Endothelial cell of umbilical vein (primary cell): ENCODE data around the gene RFWD3. TPM values are rescaled to one million over a fixed set of nuclear protein-coding genes. Genes with fewer than 3 reads are reported as not detected.

ENCODE experiments used
- BruUV-seq: library from RNA; stranded (reverse); fragments of 400-500 nt; replicated peaks from 2 replicates; lab custom pipeline; 2021; lab: Mats Ljungman, UMichigan
- CTCF ChIA-PET: fragments of 300-600, 350-600 bp; sonication (Branson Sonifier 250); formaldehyde crosslinking; loops from one replicate; lab custom pipeline; 2021; ENCODE audit warnings: antibody characterized with exemption, inconsistent platforms; lab: Charles Lee
- POLR2A ChIA-PET: fragments of 300-600, 350-600 bp; sonication (Branson Sonifier 250); formaldehyde crosslinking; loops from one replicate; lab custom pipeline; 2021; ENCODE audit warnings: antibody characterized with exemption, inconsistent platforms; lab: Charles Lee
- DNase-seq: peaks from one replicate; pipeline ENCODE4 v3.0.0-alpha.2; 2011; ENCODE audit warnings: low read depth, low spot score
- FAIRE-seq: peaks from 2 replicates; lab custom pipeline; 2011; peaks lifted over from hg19 to GRCh38; lab: Jason Lieb, UNC
- H2AFZ ChIP-seq: 2 replicates; pipeline ENCODE4 v1.6.0; 2012; ENCODE audit warnings: low read depth, low read length, control low read depth, inconsistent platforms
- H3K27ac ChIP-seq: 2 replicates; pipeline ENCODE4 v1.5.1; 2011; ENCODE audit warnings: low read depth, mild to moderate bottlenecking, control low read depth, low read length, moderate library complexity; ENCODE audit not compliant: insufficient read depth
- H3K27me3 ChIP-seq, 2 experiments: 2 replicates each; pipeline versions ENCODE4 v1.6.0 to v1.6.1; 2011; ENCODE audit warnings: low read length in 2 of 2, mixed read lengths in 1 of 2; ENCODE audit not compliant: control insufficient read depth in 2 of 2, insufficient read depth in 2 of 2
- H3K36me3 ChIP-seq, 2 experiments: 2 replicates in 1 of 2; 3 replicates in 1 of 2; pipeline ENCODE4 v1.5.1; 2011; ENCODE audit warnings: low read length in 2 of 2, mild to moderate bottlenecking in 1 of 2, moderate library complexity in 1 of 2; ENCODE audit not compliant: control insufficient read depth in 2 of 2, insufficient read depth in 2 of 2; ENCODE audit errors: extremely low read depth in 1 of 2
- H3K4me1 ChIP-seq: 3 replicates; pipeline ENCODE4 v1.5.1; 2011; ENCODE audit warnings: mild to moderate bottlenecking, low read length; ENCODE audit not compliant: control insufficient read depth, insufficient read depth; ENCODE audit errors: extremely low read depth
- H3K4me2 ChIP-seq: 2 replicates; pipeline ENCODE4 v1.6.1; 2011; ENCODE audit warnings: low read length, control low read depth, mixed read lengths; ENCODE audit not compliant: insufficient read depth
- H3K4me3 ChIP-seq, 3 experiments: fragments of 200-600 bp in 1 of 3; sonication (generic), shearing (Covaris generic) in 1 of 3; replicated peaks in 1 of 3; 2 replicates each; pipeline ENCODE4 v1.5.1; 2011 to 2016; ENCODE audit warnings: control low read depth in 3 of 3, low read length in 3 of 3, mild to moderate bottlenecking in 2 of 3, inconsistent platforms in 1 of 3, low read depth in 1 of 3, moderate library complexity in 1 of 3; ENCODE audit not compliant: insufficient read depth in 1 of 3
- H3K79me2 ChIP-seq: 2 replicates; pipeline ENCODE4 v1.6.0; 2012; ENCODE audit warnings: low read length, inconsistent platforms; ENCODE audit not compliant: control insufficient read depth, insufficient read depth
- H3K9ac ChIP-seq: replicated peaks from 2 replicates; pipeline ENCODE3; 2011; ENCODE audit warnings: low read length, control low read depth; ENCODE audit not compliant: insufficient read depth; ENCODE audit errors: extremely low read depth
- H3K9me1 ChIP-seq: replicated peaks from 3 replicates; pipeline ENCODE4 v1.6.0; 2011; ENCODE audit warnings: mild to moderate bottlenecking, low read length; ENCODE audit not compliant: control insufficient read depth, insufficient read depth; ENCODE audit errors: extremely low read depth
- H3K9me3 ChIP-seq: replicated peaks from 2 replicates; pipeline ENCODE4 v1.5.1; 2012; ENCODE audit warnings: low read length, inconsistent platforms; ENCODE audit not compliant: control insufficient read depth, insufficient read depth
- H4K20me1 ChIP-seq: replicated peaks from 2 replicates; pipeline ENCODE3; 2011; ENCODE audit warnings: mild to moderate bottlenecking, low read length; ENCODE audit not compliant: control insufficient read depth, insufficient read depth; ENCODE audit errors: extremely low read depth
- EZH2 ChIP-seq: IDR thresholded peaks from 2 replicates; pipeline ENCODE4 v1.6.1; 2012; ENCODE audit warnings: borderline replicate concordance, low read depth, mild to moderate bottlenecking, moderate library complexity, low read length, inconsistent platforms; ENCODE audit not compliant: severe bottlenecking
- FOS ChIP-seq: IDR thresholded peaks from 2 replicates; pipeline ENCODE4 v1.6.1; 2011; ENCODE audit warnings: mild to moderate bottlenecking, low read length, moderate library complexity, borderline replicate concordance; ENCODE audit not compliant: insufficient read depth
- GATA2 ChIP-seq: IDR thresholded peaks from 2 replicates; pipeline ENCODE4 v1.7.0; 2011; ENCODE audit warnings: low read depth, mild to moderate bottlenecking, moderate library complexity, mixed read lengths, low read length; ENCODE audit not compliant: insufficient read length, insufficient read depth
- JUN ChIP-seq: IDR thresholded peaks from 2 replicates; pipeline ENCODE4 v1.6.1; 2011; ENCODE audit warnings: borderline replicate concordance, low read depth; ENCODE audit not compliant: insufficient read length, insufficient read depth
- MAX ChIP-seq: IDR thresholded peaks from 2 replicates; pipeline ENCODE4 v1.6.1; 2011; ENCODE audit not compliant: insufficient read depth, insufficient read length
- MYC ChIP-seq: IDR thresholded peaks from one replicate; pipeline ENCODE4 v1.6.1; 2011; ENCODE audit warnings: mild to moderate bottlenecking, low read depth, low read length
- POLR2A ChIP-seq: IDR thresholded peaks from 2 replicates; pipeline ENCODE4 v1.6.1; 2012; ENCODE audit warnings: low read depth, mild to moderate bottlenecking, control low read depth, low read length
- POLR2AphosphoS5 ChIP-seq: IDR thresholded peaks from 2 replicates; pipeline ENCODE4 v1.6.1; 2012; ENCODE audit warnings: low read depth, mild to moderate bottlenecking, control low read depth, low read length, moderate library complexity; ENCODE audit not compliant: insufficient read depth
- dilution Hi-C: fragments of 300-500 bp; cut with MboI; formaldehyde crosslinking; loops from one replicate; pipeline ENCODE4 v1.15.0; 2019; ENCODE audit warnings: low sequenced_read_pairs; ENCODE audit not compliant: extremely low pct_ligation_motif_present
- intact Hi-C: fragments of 100-400 bp; cut with micrococcal nuclease; formaldehyde crosslinking; loops from one replicate; pipeline ENCODE4 v1.10.0; 2022
- polyA plus RNA-seq, 4 experiments: library from polyadenylated mRNA; depleted of rRNA in 3 of 4; stranded (reverse) in 3 of 4; unstranded in 1 of 4; fragments of >200 nt; gene quantifications; 2 replicates each; pipeline versions ENCODE4 v1.2.1 to v1.2.3, GENCODE V29; 2011 to 2012; ENCODE audit warnings: missing spikeins in 1 of 4
- total RNA-seq: library from RNA; stranded (reverse); gene quantifications from 2 replicates; pipeline ENCODE4 v1.2.3, GENCODE V29; 2021

Gene RFWD3
- total and polyA plus RNA-seq, 2 donors (not counting 3 experiments of a cell fraction or from before 2014, with no cell fraction given) = 27.3 to 51.6 TPM

- Histone ChIP-seq H3K27ac (no peak overlapping the region), H3K9me3 (no peaks in the 10 kb centered on the region), H3K4me3 (no peak overlapping the region), H2AFZ (no peak overlapping the region), H3K4me2 (peak overlapping the region; percentile 63), H3K79me2 (peaks cover 75% of the 10 kb centered on the region), H3K9me1 (no peaks in the 10 kb centered on the region), H3K4me1 (peaks cover 16% of the 10 kb centered on the region), H4K20me1 (no peaks in the 10 kb centered on the region), H3K27me3 (no peaks in the 10 kb centered on the region), H3K9ac (no peak overlapping the region), H3K36me3 (no peaks in the 10 kb centered on the region)
- dilution Hi-C loops (no loop called here), intact Hi-C loops (loop anchor here (2.0 kb wide), 1 partner anchor 16 kb away; no protein-coding TSS in a partner anchor)
- CTCF ChIA-PET = interaction anchor here (0.9 to 2.4 kb wide), 6 partner anchors 10 to 103 kb away, joined by 3 to 7 read pairs (median 4); partner anchors contain the start of gene GLG1
- no peak for DNase-seq
- no peak for TF ChIP-seq MAX
- no peak for TF ChIP-seq GATA2
- no peak for TF ChIP-seq POLR2A
- no peak for TF ChIP-seq POLR2AphosphoS5
- TF ChIP-seq MYC = no peak
- TF ChIP-seq EZH2 = no peak
- POLR2A ChIA-PET = interaction anchor here (0.6 kb wide), 1 partner anchor 20 kb away, joined by 4 read pairs; no protein-coding TSS in a partner anchor
- FAIRE-seq = no peak
- BruUV-seq = no TSS peak
Measured at GRCh38 chr16:74578433-74578832, 88.2 kb downstream of the RFWD3 start.

GRCh38 chr16:74577882-74578366 is 88.8 kb downstream of the RFWD3 start:
- Histone ChIP-seq H3K9me3 (no peaks in the 10 kb centered on the region), H3K36me3 (no peaks in the 10 kb centered on the region), H2AFZ (no peak overlapping the region), H3K4me3 (no peak overlapping the region), H3K4me1 (peaks cover 16% of the 10 kb centered on the region), H3K9ac (no peak overlapping the region), H3K79me2 (peaks cover 72% of the 10 kb centered on the region), H3K27me3 (no peaks in the 10 kb centered on the region), H3K4me2 (peak overlapping the region; percentile 63), H3K9me1 (no peaks in the 10 kb centered on the region), H4K20me1 (no peaks in the 10 kb centered on the region), H3K27ac (peak overlapping the region; percentile 5)
- DNase-seq (peak; percentile 65), FAIRE-seq (peak; percentile 69)
- ChIA-PET CTCF (interaction anchor here (0.9 to 2.4 kb wide), 5 partner anchors 9 to 103 kb away, joined by 3 to 7 read pairs (median 4); no protein-coding TSS in a partner anchor), POLR2A (interaction anchor here (0.6 kb wide), 1 partner anchor 21 kb away, joined by 4 read pairs; no protein-coding TSS in a partner anchor)
- BruUV-seq = no TSS peak
- intact Hi-C loops (loop anchor here (2.0 kb wide), 1 partner anchor 17 kb away; no protein-coding TSS in a partner anchor), dilution Hi-C loops (no loop called here)
- no peak for TF ChIP-seq POLR2AphosphoS5
- TF ChIP-seq GATA2 = no peak
- TF ChIP-seq FOS = peak; percentile 86
- TF ChIP-seq JUN = peak; percentile 81
